ENCODE measurements around the gene VSTM4.

The VSTM4 gene

DNA sequence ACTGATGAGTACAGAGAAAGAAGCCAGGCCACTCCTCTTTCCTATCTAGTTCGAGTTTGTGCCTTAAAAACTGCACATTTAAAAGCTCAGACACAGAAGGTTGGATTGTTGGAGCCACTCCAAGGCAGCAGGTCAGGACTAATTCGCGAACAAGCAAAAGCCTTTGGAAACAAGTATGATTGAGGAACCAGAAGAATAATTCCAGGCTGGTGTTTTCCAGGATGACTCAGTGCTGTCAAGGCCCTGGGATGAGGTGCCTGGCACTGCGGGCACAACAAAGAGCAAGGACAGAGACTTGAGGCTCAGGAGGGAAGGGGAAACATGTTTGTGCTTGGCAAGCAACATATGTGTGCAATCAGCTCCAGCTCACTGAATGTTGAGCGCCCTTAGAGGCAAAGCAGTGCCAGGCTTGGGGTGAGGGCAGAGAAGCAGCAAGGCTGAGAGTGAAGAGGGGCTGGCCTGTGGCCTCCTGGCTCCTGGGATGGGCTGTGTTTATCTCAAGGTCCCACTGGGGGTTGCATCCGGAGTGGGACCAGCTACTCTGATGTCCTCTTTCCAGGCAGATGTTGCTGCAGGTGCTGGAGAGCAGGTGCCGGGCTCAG is 44.1 kb downstream of the VSTM4 start:
- in situ Hi-C loops (cut with MboI; ENCODE audit: low pct_unique_long_range_greater_than_20kb, low sequenced_read_pairs, unreplicated experiment) = no loop called here
- no peak for DNase-seq (ENCODE audit: low spot score)
- TF ChIP-seq CTCF (IDR thresholded peaks at IDR 0.05; ENCODE audit: extremely low read depth, insufficient read depth, missing control alignments) = no peak

GRCh38 chr10:49070701-49071100 is 44.6 kb downstream of the VSTM4 start:
- no peak for TF ChIP-seq CTCF (IDR thresholded peaks at IDR 0.05; ENCODE audit: extremely low read depth, insufficient read depth, missing control alignments)
- in situ Hi-C loops (cut with MboI; ENCODE audit: low pct_unique_long_range_greater_than_20kb, low sequenced_read_pairs, unreplicated experiment) = no loop called here
- no peak for DNase-seq (ENCODE audit: low spot score)

GRCh38 chr10:49068672-49069217 is 46.6 kb downstream of the VSTM4 start:
- no peak for DNase-seq (ENCODE audit: low spot score)
- no peak for TF ChIP-seq CTCF (IDR thresholded peaks at IDR 0.05; ENCODE audit: extremely low read depth, insufficient read depth, missing control alignments)
- in situ Hi-C loops (cut with MboI; ENCODE audit: low pct_unique_long_range_greater_than_20kb, low sequenced_read_pairs, unreplicated experiment) = no loop called here

DNA sequence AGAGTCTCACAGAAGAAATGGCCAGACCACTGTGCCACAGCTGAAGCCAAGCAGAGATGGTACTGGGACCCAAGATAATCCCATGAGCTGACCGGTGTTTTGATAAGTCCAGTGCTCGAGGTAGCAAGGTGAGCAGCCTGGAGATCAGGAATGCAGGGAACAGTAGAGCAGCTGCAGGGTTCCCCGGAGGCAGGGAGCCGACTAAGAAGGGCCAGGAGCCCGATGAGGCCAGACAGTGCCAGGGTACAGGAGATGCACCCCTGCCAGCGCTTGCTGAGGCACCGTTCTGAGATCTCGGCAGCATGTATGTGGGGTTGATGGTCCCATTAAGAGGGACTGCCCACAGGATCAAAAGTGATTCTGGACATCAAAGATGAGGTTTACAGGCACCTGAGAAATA is 47.1 kb downstream of the VSTM4 start:
- no peak for TF ChIP-seq CTCF (IDR thresholded peaks at IDR 0.05; ENCODE audit: extremely low read depth, insufficient read depth, missing control alignments)

GRCh38 chr10:49066944-49067730 is 48.2 kb downstream of the VSTM4 start:
- in situ Hi-C loops (cut with MboI; ENCODE audit: low pct_unique_long_range_greater_than_20kb, low sequenced_read_pairs, unreplicated experiment) = no loop called here
- no peak for TF ChIP-seq CTCF (IDR thresholded peaks at IDR 0.05; ENCODE audit: extremely low read depth, insufficient read depth, missing control alignments)
- no peak for DNase-seq (ENCODE audit: low spot score)

More for the DNA sequence above, 47.1 kb downstream of the VSTM4 start:
- in situ Hi-C loops (cut with MboI; ENCODE audit: low pct_unique_long_range_greater_than_20kb, low sequenced_read_pairs, unreplicated experiment) = no loop called here
- no peak for DNase-seq (ENCODE audit: low spot score)

DNA sequence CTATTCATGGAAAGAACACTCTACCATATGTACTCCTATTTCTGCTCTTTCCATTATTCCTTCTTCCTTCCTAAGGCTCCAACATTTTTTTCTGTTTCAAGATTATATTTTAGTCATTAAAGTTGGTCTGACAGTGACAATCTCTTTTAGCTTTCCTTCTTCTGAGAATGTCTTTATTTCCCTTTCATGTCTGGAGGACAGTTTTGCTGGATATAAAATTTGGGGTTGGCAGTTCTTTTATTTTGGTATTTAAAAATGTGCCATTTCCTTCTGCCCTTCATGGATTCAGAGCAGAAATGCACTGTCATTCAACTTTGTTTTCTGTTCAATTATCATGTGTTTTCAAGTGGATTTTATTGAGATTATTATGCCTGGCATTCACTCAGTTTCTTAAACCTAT is 53.1 kb downstream of the VSTM4 start:
- no peak for TF ChIP-seq CTCF (IDR thresholded peaks at IDR 0.05; ENCODE audit: extremely low read depth, insufficient read depth, missing control alignments)
- in situ Hi-C loops (cut with MboI; ENCODE audit: low pct_unique_long_range_greater_than_20kb, low sequenced_read_pairs, unreplicated experiment) = no loop called here
- DNase-seq (ENCODE audit: low spot score) = no peak

Measured in GM13977 (cell line).